BLaER1 (cell line): ENCODE data around the gene WBP4.
A peak's percentile ranks its signal among the peaks of the same experiment; 100 is the strongest.
"Not testable (repeated sequence)": the region's sequence is repeated elsewhere in the genome, so short reads cannot be mapped to it uniquely, and the experiment has no call there.

Experiments
- H3K27ac ChIP-seq: shearing (Covaris generic); formaldehyde crosslinking; 2 replicates; pipeline ENCODE4 v1.8.1; 2022
- H3K27me3 ChIP-seq: shearing (Covaris generic); formaldehyde crosslinking; 2 replicates; pipeline ENCODE4 v1.8.1; 2022
- H3K36me3 ChIP-seq: shearing (Covaris generic); formaldehyde crosslinking; 2 replicates; pipeline ENCODE4 v1.8.1; 2022
- H3K4me1 ChIP-seq: shearing (Covaris generic); formaldehyde crosslinking; 2 replicates; pipeline ENCODE4 v1.8.1; 2022
- H3K4me2 ChIP-seq: shearing (Covaris generic); formaldehyde crosslinking; 2 replicates; pipeline ENCODE4 v1.8.1; 2022
- H3K4me3 ChIP-seq: shearing (Covaris generic); formaldehyde crosslinking; 2 replicates; pipeline ENCODE4 v1.8.1; 2022
- H3K9ac ChIP-seq: shearing (Covaris generic); formaldehyde crosslinking; 2 replicates; pipeline ENCODE4 v1.8.1; 2022
- H3K9me3 ChIP-seq: shearing (Covaris generic); formaldehyde crosslinking; 2 replicates; pipeline ENCODE4 v1.8.1; 2022
- H4K20me1 ChIP-seq: shearing (Covaris generic); formaldehyde crosslinking; 2 replicates; pipeline ENCODE4 v1.8.1; 2022
- Cebpa-rat ChIP-seq: shearing (Covaris generic); IDR thresholded peaks from 2 replicates; pipeline ENCODE4 v1.8.1; 2022

Gene WBP4

GRCh38 chr13:41117869-41118268 is 56.6 kb downstream of the WBP4 start:
- H3K27ac ChIP-seq: no peak overlapping the region
- H4K20me1 ChIP-seq: no peaks in the 10 kb centered on the region
- TF ChIP-seq Cebpa-rat: no peak
- H3K4me1 ChIP-seq: no peaks in the 10 kb centered on the region
- no peak overlapping the region for H3K4me3 ChIP-seq
- no peak overlapping the region for H3K4me2 ChIP-seq
- no peaks in the 10 kb centered on the region for H3K27me3 ChIP-seq
- H3K9me3 ChIP-seq: no peaks in the 10 kb centered on the region
- H3K36me3 ChIP-seq: no peaks in the 10 kb centered on the region
- no peak overlapping the region for H3K9ac ChIP-seq

DNA sequence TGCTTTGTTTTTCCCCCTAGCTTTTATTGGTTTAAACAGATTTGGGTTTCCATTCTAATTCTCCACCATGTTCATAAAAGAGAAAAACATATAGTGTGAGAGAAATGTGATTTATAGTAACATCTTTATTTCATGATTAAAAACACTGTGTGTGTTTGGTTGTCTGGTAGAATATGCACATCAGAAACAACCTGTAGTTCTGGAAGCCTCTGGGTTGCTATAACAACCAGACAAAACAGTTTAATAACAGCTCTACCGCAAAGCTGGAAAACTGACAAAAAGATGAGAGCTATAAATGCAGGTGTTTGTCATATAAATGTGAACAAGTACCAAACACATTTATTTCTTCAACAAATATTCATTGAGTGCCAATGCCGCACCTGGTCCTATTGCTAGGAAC is 61.5 kb downstream of the WBP4 start:
- Histone ChIP-seq H3K27ac (no peak overlapping the region), H3K4me2 (no peak overlapping the region), H3K27me3 (no peaks in the 10 kb centered on the region), H3K4me1 (no peaks in the 10 kb centered on the region), H3K4me3 (no peak overlapping the region), H3K9ac (no peak overlapping the region), H4K20me1 (no peaks in the 10 kb centered on the region), H3K9me3 (peaks cover 8% of the 10 kb centered on the region), H3K36me3 (peaks cover 22% of the 10 kb centered on the region)
- no peak for TF ChIP-seq Cebpa-rat

DNA sequence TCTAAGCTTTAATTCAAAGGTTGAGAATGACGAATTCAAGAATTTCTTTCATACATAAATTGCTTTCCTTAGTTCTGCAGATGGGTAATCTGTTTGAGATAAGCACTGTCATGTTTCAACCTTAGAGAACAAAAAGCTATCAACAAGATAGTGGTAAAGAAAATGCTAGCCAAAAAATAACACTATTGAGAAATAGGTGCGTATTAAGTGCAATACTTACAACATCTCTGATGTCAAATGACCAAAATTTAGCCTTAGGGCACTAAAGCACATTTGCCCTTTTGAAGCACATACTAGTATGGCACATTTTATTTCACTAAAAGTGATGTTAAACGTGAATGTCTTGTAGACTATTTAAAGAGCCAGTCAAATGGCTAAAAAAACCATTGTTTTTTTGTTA is 66.4 kb downstream of the WBP4 start:
- H3K27ac ChIP-seq: no peak overlapping the region
- peaks cover 32% of the 10 kb centered on the region for H3K4me1 ChIP-seq
- H3K9ac ChIP-seq: no peak overlapping the region
- no peaks in the 10 kb centered on the region for H3K27me3 ChIP-seq
- no peak overlapping the region for H3K4me3 ChIP-seq
- H3K9me3 ChIP-seq: peaks cover 17% of the 10 kb centered on the region
- no peaks in the 10 kb centered on the region for H4K20me1 ChIP-seq
- peaks cover 36% of the 10 kb centered on the region for H3K36me3 ChIP-seq
- no peak for TF ChIP-seq Cebpa-rat
- H3K4me2 ChIP-seq: no peak overlapping the region

DNA sequence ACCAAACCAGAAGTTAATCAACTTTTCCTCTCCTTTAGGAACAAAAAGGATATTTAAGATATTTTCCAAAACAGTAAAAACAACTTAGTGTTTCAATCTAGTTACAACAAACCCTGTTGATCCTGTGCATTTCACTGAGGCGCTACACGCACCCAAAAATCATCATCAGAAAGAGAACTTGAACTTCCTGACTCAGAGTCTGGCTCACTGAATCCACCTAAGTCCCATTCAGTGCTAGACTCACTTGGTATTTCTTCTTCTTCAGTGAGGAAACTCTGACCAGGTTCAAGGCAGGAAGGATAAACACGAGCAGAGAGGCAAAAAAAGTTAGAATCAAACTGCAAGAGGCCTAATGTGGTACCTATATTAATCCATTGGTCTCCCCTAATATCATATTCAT is 69.0 kb downstream of the WBP4 start:
- no peak overlapping the region for H3K4me3 ChIP-seq
- H3K36me3 ChIP-seq: peaks cover 36% of the 10 kb centered on the region
- H3K27ac ChIP-seq: no peak overlapping the region
- no peak for TF ChIP-seq Cebpa-rat
- H3K4me2 ChIP-seq: peak overlapping the region; percentile 91
- H3K9ac ChIP-seq: 0 out of 2 replicates have a peak overlapping the region, but pooled peaks have one; percentile 1
- no peaks in the 10 kb centered on the region for H3K27me3 ChIP-seq
- peaks cover 17% of the 10 kb centered on the region for H3K9me3 ChIP-seq
- H4K20me1 ChIP-seq: no peaks in the 10 kb centered on the region
- H3K4me1 ChIP-seq: peaks cover 41% of the 10 kb centered on the region

DNA sequence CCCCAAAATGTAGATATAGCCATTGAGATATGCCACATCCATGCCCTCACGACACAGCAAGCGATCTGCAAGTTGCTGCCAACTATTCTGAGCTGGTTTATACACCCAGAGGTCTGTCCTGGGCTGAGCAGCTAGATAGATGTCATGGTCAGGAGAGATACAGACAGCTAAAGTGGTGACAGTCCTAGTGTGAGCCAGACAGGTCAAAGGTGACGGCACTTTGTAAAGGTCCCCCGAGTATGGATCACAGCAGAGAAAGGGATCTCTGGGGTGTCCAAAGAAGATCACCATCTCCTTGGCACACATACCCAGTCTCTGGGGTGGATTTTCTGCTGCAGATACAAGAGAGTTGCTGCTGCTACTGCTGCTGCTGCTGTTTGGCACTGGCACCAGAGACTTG is 69.9 kb downstream of the WBP4 start:
- H3K4me2 ChIP-seq: peak overlapping the region; percentile 91
- H4K20me1 ChIP-seq, H3K27me3 ChIP-seq, H3K9me3 ChIP-seq, H3K27ac ChIP-seq, H3K9ac ChIP-seq: not testable (repeated sequence)
- H3K4me1 ChIP-seq: peaks cover 41% of the 10 kb centered on the region
- H3K36me3 ChIP-seq: peaks cover 28% of the 10 kb centered on the region
- 0 out of 2 replicates have a peak overlapping the region, but pooled peaks have one; percentile 2 for H3K4me3 ChIP-seq

- Histone ChIP-seq H3K27ac (peak overlapping the region; percentile 73), H3K36me3 (peaks cover 24% of the 10 kb centered on the region; the same call in 1 of the 2 replicates), H3K4me1 (peaks cover 41% of the 10 kb centered on the region), H3K4me2 (peak overlapping the region; percentile 91), H3K4me3 (peak overlapping the region; percentile 83), H3K9ac (peak overlapping the region; percentile 83)
- H3K9me3 ChIP-seq, H4K20me1 ChIP-seq, H3K27me3 ChIP-seq: not testable (repeated sequence)
Observed at GRCh38 chr13:41131660-41132511, 70.6 kb downstream of the WBP4 start.

DNA sequence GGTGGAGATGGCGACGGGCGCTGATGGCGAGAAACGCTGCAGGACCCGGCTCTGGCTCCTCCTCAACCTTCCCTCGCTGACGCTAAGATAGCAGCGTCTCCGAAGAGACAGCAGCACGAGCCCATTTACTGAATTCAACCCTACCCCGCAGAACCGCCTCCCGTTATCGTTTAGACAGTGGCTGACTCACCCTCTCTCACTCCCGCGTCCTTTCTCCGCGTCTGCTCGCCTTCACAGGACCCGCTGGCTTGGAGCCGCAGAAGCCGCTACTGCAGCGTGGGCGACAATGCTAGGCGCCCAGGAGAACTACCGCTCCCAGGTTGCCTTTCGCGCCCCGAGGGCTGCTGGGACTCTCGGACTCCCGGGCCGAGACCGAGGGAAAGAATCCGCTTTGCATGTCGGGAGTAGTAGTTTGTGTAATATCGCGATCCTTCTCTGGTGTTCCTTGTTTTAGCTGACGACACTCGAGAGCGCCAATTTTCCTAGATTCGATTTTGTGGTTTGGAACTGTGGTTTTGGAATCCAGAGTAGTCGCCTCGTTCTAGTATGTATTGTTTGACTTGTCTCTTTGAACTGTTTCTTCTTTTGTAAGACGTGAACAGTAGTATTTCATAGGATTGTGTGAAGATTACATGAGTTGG is 71.3 kb downstream of the WBP4 start, which contains the start of gene KBTBD6:
KBTBD6 (minus strand) TSS at position 291 of the 641 bp plus-strand sequence. CDS start 291 bp downstream, outside the sequence.
- Histone ChIP-seq H3K27ac (peak within 1 kb of the TSS; percentile 73), H4K20me1 (no peaks in the 10 kb centered on the region), H3K4me1 (peaks cover 41% of the 10 kb centered on the region), H3K4me2 (peak within 1 kb of the TSS; percentile 91), H3K9ac (peak within 1 kb of the TSS; percentile 83), H3K36me3 (peaks cover 17% of the 10 kb centered on the region; the same call in 1 of the 2 replicates), H3K27me3 (no peaks in the 10 kb centered on the region), H3K9me3 (peaks cover 9% of the 10 kb centered on the region; the same call in 1 of the 2 replicates), H3K4me3 (peak within 1 kb of the TSS; percentile 83)
- no peak for TF ChIP-seq Cebpa-rat
